HUES6 (cell line): ENCODE data around the gene GLDC.
"Not testable (repeated sequence)": the region's sequence is repeated elsewhere in the genome, so short reads cannot be mapped to it uniquely, and the experiment has no call there.

Source experiments
- H3K27ac ChIP-seq: 2 replicates; pipeline ENCODE4 v1.7.0; 2013; ENCODE audit warnings: low read depth, mild to moderate bottlenecking, low read length, inconsistent platforms
- H3K27me3 ChIP-seq: 2 replicates; pipeline ENCODE4 v1.6.1; 2013; ENCODE audit warnings: low read length; ENCODE audit not compliant: control insufficient read depth, insufficient read depth
- H3K36me3 ChIP-seq: 2 replicates; pipeline ENCODE4 v1.6.1; 2013; ENCODE audit warnings: low read length; ENCODE audit not compliant: control insufficient read depth, insufficient read depth
- H3K4me1 ChIP-seq: 2 replicates; pipeline ENCODE4 v1.6.1; 2013; ENCODE audit warnings: low read length; ENCODE audit not compliant: control insufficient read depth, insufficient read depth
- H3K4me3 ChIP-seq: 2 replicates; pipeline ENCODE4 v1.5.1; 2013; ENCODE audit warnings: low read depth, low read length
- H3K9ac ChIP-seq: one replicate; pipeline ENCODE4 v1.6.1; 2013; ENCODE audit warnings: mild to moderate bottlenecking, low read length
- H3K9me3 ChIP-seq: 2 replicates; pipeline ENCODE4 v1.6.1; 2013; ENCODE audit warnings: low read depth, low read length; ENCODE audit not compliant: control insufficient read depth, insufficient read depth

The GLDC gene

GRCh38 chr9:6645355-6646292, at the start of gene GLDC:
TSS of gene GLDC (minus strand) at chr9:6645729. CDS start at chr9:6645499, 230 bp downstream.
- H3K27me3 ChIP-seq: peaks cover 23% of the 10 kb centered on the region; the same call in 1 of the 2 replicates
- H3K4me1 ChIP-seq: peaks cover 18% of the 10 kb centered on the region
- peaks cover 24% of the 10 kb centered on the region for H3K36me3 ChIP-seq
- H3K9ac ChIP-seq: peak within 1 kb of the TSS; percentile 75
- H3K9me3 ChIP-seq: no peaks in the 10 kb centered on the region
- peak within 1 kb of the TSS; percentile 60; the same call in 1 of the 2 replicates for H3K27ac ChIP-seq
- peak within 1 kb of the TSS; percentile 88 for H3K4me3 ChIP-seq

- Histone ChIP-seq H3K27me3 (no peaks in the 10 kb centered on the region), H3K36me3 (no peaks in the 10 kb centered on the region), H3K4me3 (peak overlapping the region; percentile 19), H3K9ac (peak overlapping the region; percentile 18), H3K9me3 (no peaks in the 10 kb centered on the region), H3K27ac (peak overlapping the region; percentile 50), H3K4me1 (0 out of 2 replicates have a peak, but pooled peaks cover 6% of the 10 kb centered on the region)
Measured at GRCh38 chr9:6692881-6693361, 47.4 kb upstream of the GLDC start.

GRCh38 chr9:6692433-6692832, 46.9 kb upstream of the GLDC start:
- H3K27ac ChIP-seq: peak overlapping the region; percentile 50
- H3K9me3 ChIP-seq: no peaks in the 10 kb centered on the region
- H3K27me3 ChIP-seq: no peaks in the 10 kb centered on the region
- 0 out of 2 replicates have a peak, but pooled peaks cover 6% of the 10 kb centered on the region for H3K4me1 ChIP-seq
- peak overlapping the region; percentile 18 for H3K9ac ChIP-seq
- no peaks in the 10 kb centered on the region for H3K36me3 ChIP-seq
- no peak overlapping the region for H3K4me3 ChIP-seq

GRCh38 chr9:6690675-6691070, 45.1 kb upstream of the GLDC start:
- not testable (repeated sequence) for H3K4me3 ChIP-seq, H3K27ac ChIP-seq, H3K9ac ChIP-seq, H3K4me1 ChIP-seq, H3K27me3 ChIP-seq, H3K36me3 ChIP-seq, H3K9me3 ChIP-seq

DNA sequence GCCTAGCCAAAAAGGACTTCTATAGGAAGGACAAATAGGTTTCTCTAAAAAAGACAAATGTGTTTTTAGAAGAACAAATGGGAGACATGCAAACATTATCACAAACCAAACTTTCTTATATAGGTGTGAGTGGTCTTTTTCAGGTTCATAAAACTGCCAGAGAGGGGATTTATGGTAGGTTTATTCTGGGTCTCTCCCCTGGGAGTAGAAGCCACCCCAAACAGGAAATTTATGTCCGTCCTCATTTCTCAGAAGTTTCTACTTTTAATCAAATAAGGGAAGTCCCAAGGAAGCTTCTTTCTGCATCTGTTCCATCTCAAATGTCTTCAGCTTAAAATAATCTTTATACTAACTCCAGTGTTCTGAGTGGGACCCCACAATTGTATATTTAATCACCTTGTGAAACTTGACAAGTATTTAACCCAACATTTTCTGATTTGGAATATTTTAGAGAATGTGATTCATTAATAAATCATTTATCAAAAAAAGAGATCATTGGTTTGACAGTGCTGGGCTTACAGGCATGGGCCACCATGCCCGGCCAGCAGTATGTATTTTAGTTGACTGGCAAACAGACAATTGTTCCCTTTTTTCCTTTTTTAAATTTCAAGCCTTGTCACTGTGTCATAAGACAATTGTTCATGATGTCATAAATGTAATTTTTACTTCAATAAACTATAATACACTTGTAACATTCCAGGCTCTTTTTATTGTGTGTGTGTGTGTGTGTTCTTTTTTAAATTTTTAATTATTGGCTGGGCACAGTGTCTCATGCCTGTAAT, 44.6 kb upstream of the GLDC start:
- H3K27me3 ChIP-seq: no peaks in the 10 kb centered on the region
- H3K4me1 ChIP-seq: 0 out of 2 replicates have a peak, but pooled peaks cover 6% of the 10 kb centered on the region
- no peak overlapping the region for H3K9ac ChIP-seq
- no peak overlapping the region for H3K27ac ChIP-seq
- H3K9me3 ChIP-seq: no peaks in the 10 kb centered on the region
- H3K4me3 ChIP-seq: no peak overlapping the region
- no peaks in the 10 kb centered on the region for H3K36me3 ChIP-seq

- peaks cover 3% of the 10 kb centered on the region; the same call in 1 of the 2 replicates for H3K4me1 ChIP-seq
- no peaks in the 10 kb centered on the region for H3K9me3 ChIP-seq
- 0 out of 2 replicates have a peak, but pooled peaks cover 3% of the 10 kb centered on the region for H3K36me3 ChIP-seq
- H3K4me3 ChIP-seq: no peak overlapping the region
- H3K27me3 ChIP-seq: no peaks in the 10 kb centered on the region
- H3K27ac ChIP-seq: no peak overlapping the region
- no peak overlapping the region for H3K9ac ChIP-seq
Measured at GRCh38 chr9:6687180-6687579, 41.7 kb upstream of the GLDC start.

GRCh38 chr9:6686396-6686795, 40.9 kb upstream of the GLDC start:
- 0 out of 2 replicates have a peak, but pooled peaks cover 3% of the 10 kb centered on the region for H3K36me3 ChIP-seq
- H3K4me3 ChIP-seq: no peak overlapping the region
- H3K9me3 ChIP-seq: no peaks in the 10 kb centered on the region
- no peak overlapping the region for H3K27ac ChIP-seq
- H3K27me3 ChIP-seq: no peaks in the 10 kb centered on the region
- peaks cover 3% of the 10 kb centered on the region; the same call in 1 of the 2 replicates for H3K4me1 ChIP-seq
- H3K9ac ChIP-seq: no peak overlapping the region

- H3K27me3 ChIP-seq: no peaks in the 10 kb centered on the region
- H3K4me3 ChIP-seq: peak overlapping the region; percentile 94
- peaks cover 3% of the 10 kb centered on the region; the same call in 1 of the 2 replicates for H3K4me1 ChIP-seq
- 0 out of 2 replicates have a peak, but pooled peaks cover 3% of the 10 kb centered on the region for H3K36me3 ChIP-seq
- peak overlapping the region; percentile 98 for H3K27ac ChIP-seq
- H3K9me3 ChIP-seq: no peaks in the 10 kb centered on the region
- peak overlapping the region; percentile 99 for H3K9ac ChIP-seq
Measured at GRCh38 chr9:6681957-6682501, 36.5 kb upstream of the GLDC start.

DNA sequence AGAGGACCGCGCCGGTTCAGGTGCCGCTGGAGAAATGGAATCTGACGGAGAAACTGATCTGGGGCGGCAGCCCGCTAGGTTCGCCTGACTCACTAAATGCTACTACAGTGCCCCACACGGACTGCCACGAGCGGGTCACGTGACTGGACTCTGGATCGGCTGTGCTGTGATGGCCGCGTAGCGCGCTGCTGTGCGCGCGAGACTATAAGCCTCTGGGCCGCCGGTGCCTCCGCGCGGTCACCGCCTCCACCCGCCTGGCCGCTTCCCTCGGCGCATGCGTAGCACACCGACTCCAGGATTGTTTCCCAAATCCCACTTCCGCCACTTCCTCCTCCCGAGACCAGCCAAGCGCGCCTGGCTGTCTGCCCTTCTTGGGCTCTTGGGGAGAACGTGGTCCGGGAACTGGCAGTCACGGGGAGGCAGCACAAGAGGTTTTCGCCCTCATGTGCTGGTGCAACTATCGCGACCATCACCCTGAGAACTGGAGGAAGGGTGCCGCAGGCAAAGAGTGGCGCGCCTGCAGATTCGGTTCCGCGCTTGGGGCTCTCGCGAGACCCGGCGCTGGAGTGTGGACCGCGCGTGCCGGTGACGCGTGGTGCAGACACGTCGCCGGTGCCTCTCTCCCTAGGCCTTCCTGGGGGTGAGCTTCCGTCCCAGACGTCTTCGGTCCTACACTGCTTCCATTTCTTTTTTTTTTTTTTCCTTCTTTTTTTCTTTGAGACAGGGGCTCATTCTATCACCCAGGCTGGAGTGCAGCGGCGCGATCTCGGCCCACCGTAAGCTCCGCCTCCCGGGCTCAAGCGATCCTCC, 35.8 kb upstream of the GLDC start:
- Histone ChIP-seq H3K9me3 (no peaks in the 10 kb centered on the region), H3K27me3 (no peaks in the 10 kb centered on the region), H3K9ac (peak overlapping the region; percentile 99), H3K4me3 (peak overlapping the region; percentile 94), H3K4me1 (peaks cover 3% of the 10 kb centered on the region; the same call in 1 of the 2 replicates), H3K36me3 (0 out of 2 replicates have a peak, but pooled peaks cover 3% of the 10 kb centered on the region), H3K27ac (peak overlapping the region; percentile 98)

DNA sequence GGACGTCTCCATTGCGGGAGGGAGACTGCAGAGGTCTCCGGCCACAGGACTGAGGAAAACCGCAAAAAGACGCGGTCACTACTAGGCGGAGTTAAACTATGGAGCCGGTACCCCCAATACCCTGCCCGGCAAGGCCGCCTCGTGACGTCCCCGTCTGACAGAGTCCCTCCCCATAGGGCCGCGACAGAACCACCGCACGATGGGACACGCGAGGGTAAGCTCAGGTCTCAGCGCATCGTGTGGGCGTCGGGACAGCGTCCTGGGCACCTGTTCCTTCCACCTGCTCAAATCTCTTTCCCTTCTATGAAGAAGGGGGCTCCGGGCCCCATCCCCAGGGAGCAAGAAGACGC, 35.2 kb upstream of the GLDC start:
- Histone ChIP-seq H3K4me1 (peaks cover 3% of the 10 kb centered on the region; the same call in 1 of the 2 replicates), H3K36me3 (0 out of 2 replicates have a peak, but pooled peaks cover 3% of the 10 kb centered on the region), H3K9me3 (no peaks in the 10 kb centered on the region), H3K4me3 (peak overlapping the region; percentile 94), H3K27ac (peak overlapping the region; percentile 98), H3K27me3 (no peaks in the 10 kb centered on the region), H3K9ac (peak overlapping the region; percentile 99)
